GM23338 (cell line): ENCODE data around the gene PXDN. TPM values are rescaled to one million over a fixed set of nuclear protein-coding genes. Genes with fewer than 3 reads are reported as not detected.

Experiments used
- ATAC-seq: fragments of 200-7000 bp; cut with Tn5 transposase; 3 replicates; pipeline ENCODE4 v1.9.1; 2020
- DNase-seq: peaks from one replicate; pipeline ENCODE4 v3.0.0-alpha.2; 2015; ENCODE audit warnings: low spot score
- H2AFZ ChIP-seq: fragments of 200-600 bp; sonication (generic); 2 replicates; pipeline ENCODE4 v1.8.0; 2016; ENCODE audit warnings: antibody characterized with exemption, mild to moderate bottlenecking, moderate library complexity
- H3F3A ChIP-seq: fragments of 200-600 bp; sonication (generic); replicated peaks from 2 replicates; pipeline ENCODE4 v1.8.0; 2017; ENCODE audit warnings: antibody characterized with exemption, mixed run types, low read depth
- H3K27ac ChIP-seq: fragments of 200-600 bp; sonication (generic); 2 replicates; pipeline ENCODE4 v1.6.1; 2016; ENCODE audit warnings: low read depth
- H3K27me3 ChIP-seq: fragments of 200-600 bp; sonication (generic); 2 replicates; pipeline ENCODE4 v1.8.0; 2016; ENCODE audit warnings: mild to moderate bottlenecking, mixed run types, moderate library complexity; ENCODE audit not compliant: insufficient read depth
- H3K36me3 ChIP-seq: fragments of 200-600 bp; sonication (generic); 2 replicates; pipeline ENCODE4 v1.8.0; 2016; ENCODE audit warnings: mild to moderate bottlenecking; ENCODE audit not compliant: insufficient read depth
- H3K4me1 ChIP-seq: fragments of 200-600 bp; sonication (generic); 2 replicates; pipeline ENCODE4 v1.8.0; 2016; ENCODE audit warnings: mild to moderate bottlenecking, moderate library complexity; ENCODE audit not compliant: insufficient read depth
- H3K4me2 ChIP-seq: fragments of 200-600 bp; sonication (generic); 2 replicates; pipeline ENCODE4 v1.7.1; 2017; ENCODE audit warnings: mixed run types
- H3K4me3 ChIP-seq: fragments of 200-600 bp; sonication (generic); 2 replicates; pipeline ENCODE4 v1.6.1; 2016; ENCODE audit warnings: mixed run types
- H3K79me2 ChIP-seq: fragments of 200-600 bp; sonication (generic); replicated peaks from 2 replicates; pipeline ENCODE4 v1.8.0; 2017; ENCODE audit warnings: mild to moderate bottlenecking; ENCODE audit not compliant: insufficient read depth
- H3K9me2 ChIP-seq: fragments of 200-600 bp; sonication (generic); 2 replicates; pipeline ENCODE4 v1.8.0; 2017; ENCODE audit not compliant: insufficient read depth
- H4K20me1 ChIP-seq: fragments of 200-600 bp; sonication (generic); replicated peaks from 2 replicates; pipeline ENCODE4 v1.8.0; 2017; ENCODE audit warnings: mild to moderate bottlenecking; ENCODE audit not compliant: insufficient read depth
- H3K27ac Mint-ChIP-seq: 2 replicates; pipeline ENCODE4 v1.8.0; 2020; ENCODE audit warnings: inconsistent platforms, mild to moderate bottlenecking, moderate library complexity, mixed read lengths
- H3K27me3 Mint-ChIP-seq: 3 replicates; pipeline ENCODE4 v1.8.0; 2022; ENCODE audit warnings: low read depth, mild to moderate bottlenecking, moderate library complexity, mixed read lengths, inconsistent platforms; ENCODE audit not compliant: insufficient read depth, poor library complexity
- H3K36me3 Mint-ChIP-seq: 3 replicates; pipeline ENCODE4 v1.8.0; 2021; ENCODE audit warnings: low read depth, mild to moderate bottlenecking, inconsistent platforms, moderate library complexity, mixed read lengths
- H3K4me1 Mint-ChIP-seq: 3 replicates; pipeline ENCODE4 v1.8.0; 2020; ENCODE audit warnings: mild to moderate bottlenecking, inconsistent platforms, mixed read lengths
- H3K4me3 Mint-ChIP-seq: 3 replicates; pipeline ENCODE4 v1.8.0; 2021; ENCODE audit warnings: moderate library complexity, mild to moderate bottlenecking, inconsistent platforms, mixed read lengths
- H3K9me3 Mint-ChIP-seq: 3 replicates; pipeline ENCODE4 v1.8.0; 2020; ENCODE audit warnings: moderate library complexity, mild to moderate bottlenecking, inconsistent platforms, mixed read lengths
- EZH2 ChIP-seq: fragments of 200-600 bp; sonication (generic); IDR thresholded peaks from one replicate; pipeline ENCODE4 v1.8.0; 2017; ENCODE audit warnings: antibody characterized with exemption, mild to moderate bottlenecking, low read depth; ENCODE audit not compliant: unreplicated experiment
- JUNB ChIP-seq: IDR thresholded peaks from one replicate; pipeline ENCODE4 v1.6.1; 2016; ENCODE audit warnings: antibody characterized with exemption; ENCODE audit not compliant: unreplicated experiment
- NANOG ChIP-seq: IDR thresholded peaks from 2 replicates; pipeline ENCODE4 v1.6.1; 2016; ENCODE audit warnings: antibody characterized with exemption, borderline replicate concordance
- POLR2AphosphoS5 ChIP-seq: IDR thresholded peaks from 2 replicates; pipeline ENCODE4 v1.6.1; 2016; ENCODE audit warnings: antibody characterized with exemption, low read depth
- STAT1 ChIP-seq: IDR thresholded peaks from one replicate; pipeline ENCODE4 v1.6.1; 2016; ENCODE audit warnings: antibody characterized with exemption; ENCODE audit not compliant: unreplicated experiment
- polyA plus RNA-seq: library from polyadenylated mRNA; unstranded; fragments of >200 nt; fragmentation: Nextera tagmentation; extraction: Ambion mirVana; gene quantifications from 2 replicates; pipeline ENCODE4 v1.2.1, GENCODE V29; 2016
- total RNA-seq: library from RNA; depleted of rRNA; stranded (reverse); fragments of >200 nt; shearing (Covaris generic); gene quantifications from 2 replicates; pipeline ENCODE4 v1.2.3, GENCODE V29; 2014
- TF ChIP-seq, protein P1 (sequence below): IDR thresholded peaks from one replicate; pipeline ENCODE4 v1.6.1; 2018; ENCODE audit warnings: antibody characterized with exemption; ENCODE audit not compliant: unreplicated experiment
- TF ChIP-seq, protein P2 (sequence below): IDR thresholded peaks from 2 replicates; pipeline ENCODE4 v1.6.1; 2016; ENCODE audit warnings: antibody characterized with exemption
- TF ChIP-seq, protein P3 (sequence below), 2 experiments: fragments of 200-600 bp in 1 of 2; sonication (generic) in 1 of 2; conservative IDR thresholded peaks; 2 replicates each; pipeline versions ENCODE4 v1.5.1 to v1.6.1; 2016 to 2017; ENCODE audit warnings: antibody characterized with exemption in 2 of 2, low read depth in 2 of 2, mild to moderate bottlenecking in 2 of 2, moderate library complexity in 1 of 2

Gene PXDN
- total and polyA plus RNA-seq, 2 experiments from 2014 or later = 42.2 to 225 TPM

DNA sequence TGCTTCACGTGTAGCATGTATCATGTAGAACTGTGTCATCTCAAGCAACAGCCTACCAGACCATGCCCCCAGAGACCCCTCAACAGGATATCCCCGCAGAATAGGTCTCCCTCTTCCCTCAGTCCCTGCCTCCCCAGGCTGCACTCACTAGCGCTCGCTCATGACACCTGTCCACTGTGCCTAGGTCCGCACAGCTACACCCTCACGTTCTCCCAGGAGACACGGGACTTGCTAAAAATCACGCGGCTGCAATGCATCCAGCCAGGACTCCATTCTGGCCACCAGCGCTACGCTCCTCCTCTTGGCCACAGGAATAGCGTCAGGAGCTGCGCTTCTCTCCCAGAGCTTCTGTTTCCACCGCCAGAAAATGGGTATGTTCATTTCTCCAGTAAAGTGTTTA lies 2.5 kb downstream of the PXDN start:
- Mint-ChIP-seq H3K9me3 (no peaks in the 10 kb centered on the region; the same call in 2 of the 3 replicates), H3K36me3 (peaks cover 28% of the 10 kb centered on the region), H3K4me3 (peak overlapping the region; percentile 97), H3K27me3 (peaks cover 25% of the 10 kb centered on the region), H3K4me1 (peaks cover 34% of the 10 kb centered on the region), H3K27ac (no peak overlapping the region)
- peaks cover 26% of the 10 kb centered on the region for H3K4me1 ChIP-seq
- H3K79me2 ChIP-seq = peaks cover 62% of the 10 kb centered on the region
- H2AFZ ChIP-seq = no peak overlapping the region
- no peaks in the 10 kb centered on the region for H3F3A ChIP-seq
- peak overlapping the region; percentile 94 for H3K4me3 ChIP-seq
- H3K36me3 ChIP-seq = no peaks in the 10 kb centered on the region
- DNase-seq (no peak), ATAC-seq (no peak)
- peaks cover 30% of the 10 kb centered on the region for H4K20me1 ChIP-seq
- H3K27me3 ChIP-seq = peaks cover 22% of the 10 kb centered on the region
- 0 out of 2 replicates have a peak overlapping the region, but pooled peaks have one; percentile 92 for H3K27ac ChIP-seq
- TF ChIP-seq JUNB = no peak
- no peak for TF ChIP-seq POLR2AphosphoS5
- no peak for TF ChIP-seq EZH2
- H3K9me2 ChIP-seq = no peaks in the 10 kb centered on the region
- peak overlapping the region; percentile 98 for H3K4me2 ChIP-seq

DNA sequence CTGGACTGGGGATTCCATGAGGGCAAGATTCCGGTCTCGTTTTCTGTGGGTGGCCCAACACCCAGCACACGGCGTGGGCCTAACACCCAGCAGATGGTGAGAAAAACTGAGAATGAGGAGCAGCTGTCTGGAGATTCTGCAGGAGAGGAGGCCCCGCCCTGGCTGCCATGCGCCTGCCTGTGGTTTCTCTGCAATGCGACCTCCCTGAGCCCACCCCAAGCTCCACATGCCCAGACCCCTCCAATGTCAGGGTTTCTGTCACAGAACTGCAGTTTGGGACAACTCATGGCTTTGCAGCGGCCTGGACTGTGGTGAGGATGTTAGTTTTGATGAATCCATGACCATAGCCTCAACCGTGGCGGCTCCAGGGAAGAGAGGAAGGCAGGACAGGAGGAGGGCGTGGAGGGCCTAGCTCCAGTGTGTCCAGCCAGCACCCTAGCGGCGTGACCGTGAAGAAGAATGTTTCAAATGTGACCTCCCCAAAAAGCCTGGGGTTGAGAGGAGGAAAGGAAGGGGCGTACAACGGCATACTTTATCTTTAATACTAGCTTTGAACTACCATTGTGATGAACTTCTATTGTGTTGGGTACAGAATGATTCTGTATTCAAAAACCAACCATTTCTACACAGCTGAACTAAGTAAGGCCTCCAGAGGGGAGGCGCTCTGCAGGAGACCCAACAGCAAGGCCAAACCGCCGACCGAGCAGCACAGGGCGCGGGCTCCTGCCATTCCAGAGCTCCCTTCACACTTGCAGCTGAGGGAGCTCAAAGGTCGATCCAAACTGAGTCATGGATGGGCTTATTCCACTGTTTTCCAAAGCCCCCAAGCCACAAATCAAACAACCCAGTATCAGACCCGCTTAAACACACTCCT lies 3.4 kb downstream of the PXDN start:
- Mint-ChIP-seq H3K9me3 (peaks cover 4% of the 10 kb centered on the region; the same call in 2 of the 3 replicates), H3K4me1 (peaks cover 34% of the 10 kb centered on the region), H3K27ac (0 out of 2 replicates have a peak overlapping the region, but pooled peaks have one; percentile 26), H3K4me3 (peak overlapping the region; percentile 28; the same call in 2 of the 3 replicates), H3K36me3 (peaks cover 23% of the 10 kb centered on the region), H3K27me3 (peaks cover 21% of the 10 kb centered on the region)
- peaks cover 30% of the 10 kb centered on the region for H4K20me1 ChIP-seq
- peak overlapping the region; percentile 98 for H3K4me2 ChIP-seq
- no peak for ATAC-seq
- no peaks in the 10 kb centered on the region for H3K9me2 ChIP-seq
- no peak for DNase-seq
- H3K27ac ChIP-seq = no peak overlapping the region
- H3K79me2 ChIP-seq = peaks cover 71% of the 10 kb centered on the region
- H3K4me3 ChIP-seq = 0 out of 2 replicates have a peak overlapping the region, but pooled peaks have one; percentile 26
- H3K27me3 ChIP-seq = peaks cover 13% of the 10 kb centered on the region
- H3F3A ChIP-seq = no peaks in the 10 kb centered on the region
- no peaks in the 10 kb centered on the region for H3K36me3 ChIP-seq
- H3K4me1 ChIP-seq = peaks cover 26% of the 10 kb centered on the region
- H2AFZ ChIP-seq = no peak overlapping the region
- TF ChIP-seq, protein P1, sequence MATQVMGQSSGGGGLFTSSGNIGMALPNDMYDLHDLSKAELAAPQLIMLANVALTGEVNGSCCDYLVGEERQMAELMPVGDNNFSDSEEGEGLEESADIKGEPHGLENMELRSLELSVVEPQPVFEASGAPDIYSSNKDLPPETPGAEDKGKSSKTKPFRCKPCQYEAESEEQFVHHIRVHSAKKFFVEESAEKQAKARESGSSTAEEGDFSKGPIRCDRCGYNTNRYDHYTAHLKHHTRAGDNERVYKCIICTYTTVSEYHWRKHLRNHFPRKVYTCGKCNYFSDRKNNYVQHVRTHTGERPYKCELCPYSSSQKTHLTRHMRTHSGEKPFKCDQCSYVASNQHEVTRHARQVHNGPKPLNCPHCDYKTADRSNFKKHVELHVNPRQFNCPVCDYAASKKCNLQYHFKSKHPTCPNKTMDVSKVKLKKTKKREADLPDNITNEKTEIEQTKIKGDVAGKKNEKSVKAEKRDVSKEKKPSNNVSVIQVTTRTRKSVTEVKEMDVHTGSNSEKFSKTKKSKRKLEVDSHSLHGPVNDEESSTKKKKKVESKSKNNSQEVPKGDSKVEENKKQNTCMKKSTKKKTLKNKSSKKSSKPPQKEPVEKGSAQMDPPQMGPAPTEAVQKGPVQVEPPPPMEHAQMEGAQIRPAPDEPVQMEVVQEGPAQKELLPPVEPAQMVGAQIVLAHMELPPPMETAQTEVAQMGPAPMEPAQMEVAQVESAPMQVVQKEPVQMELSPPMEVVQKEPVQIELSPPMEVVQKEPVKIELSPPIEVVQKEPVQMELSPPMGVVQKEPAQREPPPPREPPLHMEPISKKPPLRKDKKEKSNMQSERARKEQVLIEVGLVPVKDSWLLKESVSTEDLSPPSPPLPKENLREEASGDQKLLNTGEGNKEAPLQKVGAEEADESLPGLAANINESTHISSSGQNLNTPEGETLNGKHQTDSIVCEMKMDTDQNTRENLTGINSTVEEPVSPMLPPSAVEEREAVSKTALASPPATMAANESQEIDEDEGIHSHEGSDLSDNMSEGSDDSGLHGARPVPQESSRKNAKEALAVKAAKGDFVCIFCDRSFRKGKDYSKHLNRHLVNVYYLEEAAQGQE = no peak
- TF ChIP-seq NANOG = no peak
- TF ChIP-seq, protein P2, sequence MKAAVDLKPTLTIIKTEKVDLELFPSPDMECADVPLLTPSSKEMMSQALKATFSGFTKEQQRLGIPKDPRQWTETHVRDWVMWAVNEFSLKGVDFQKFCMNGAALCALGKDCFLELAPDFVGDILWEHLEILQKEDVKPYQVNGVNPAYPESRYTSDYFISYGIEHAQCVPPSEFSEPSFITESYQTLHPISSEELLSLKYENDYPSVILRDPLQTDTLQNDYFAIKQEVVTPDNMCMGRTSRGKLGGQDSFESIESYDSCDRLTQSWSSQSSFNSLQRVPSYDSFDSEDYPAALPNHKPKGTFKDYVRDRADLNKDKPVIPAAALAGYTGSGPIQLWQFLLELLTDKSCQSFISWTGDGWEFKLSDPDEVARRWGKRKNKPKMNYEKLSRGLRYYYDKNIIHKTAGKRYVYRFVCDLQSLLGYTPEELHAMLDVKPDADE = no peak
- no peak for TF ChIP-seq POLR2AphosphoS5
- TF ChIP-seq STAT1 = no peak
- TF ChIP-seq EZH2 = no peak
- TF ChIP-seq, protein P3, sequence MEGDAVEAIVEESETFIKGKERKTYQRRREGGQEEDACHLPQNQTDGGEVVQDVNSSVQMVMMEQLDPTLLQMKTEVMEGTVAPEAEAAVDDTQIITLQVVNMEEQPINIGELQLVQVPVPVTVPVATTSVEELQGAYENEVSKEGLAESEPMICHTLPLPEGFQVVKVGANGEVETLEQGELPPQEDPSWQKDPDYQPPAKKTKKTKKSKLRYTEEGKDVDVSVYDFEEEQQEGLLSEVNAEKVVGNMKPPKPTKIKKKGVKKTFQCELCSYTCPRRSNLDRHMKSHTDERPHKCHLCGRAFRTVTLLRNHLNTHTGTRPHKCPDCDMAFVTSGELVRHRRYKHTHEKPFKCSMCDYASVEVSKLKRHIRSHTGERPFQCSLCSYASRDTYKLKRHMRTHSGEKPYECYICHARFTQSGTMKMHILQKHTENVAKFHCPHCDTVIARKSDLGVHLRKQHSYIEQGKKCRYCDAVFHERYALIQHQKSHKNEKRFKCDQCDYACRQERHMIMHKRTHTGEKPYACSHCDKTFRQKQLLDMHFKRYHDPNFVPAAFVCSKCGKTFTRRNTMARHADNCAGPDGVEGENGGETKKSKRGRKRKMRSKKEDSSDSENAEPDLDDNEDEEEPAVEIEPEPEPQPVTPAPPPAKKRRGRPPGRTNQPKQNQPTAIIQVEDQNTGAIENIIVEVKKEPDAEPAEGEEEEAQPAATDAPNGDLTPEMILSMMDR (conservative IDR thresholded peaks at IDR 0.05; ENCODE audit: low read depth in 2 of 2) = no peak
